Loucy (cell line): ENCODE measurements around the gene CBLN3.

Experiments used
- H2AFZ ChIP-seq: fragments of 200-600 bp; sonication (generic); 2 replicates; pipeline ENCODE4 v1.6.0; 2016; ENCODE audit warnings: antibody characterized with exemption, mild to moderate bottlenecking, low read length, moderate library complexity
- H3F3A ChIP-seq: fragments of 200-600 bp; 2 replicates; pipeline ENCODE4 v1.6.0; 2016; ENCODE audit warnings: antibody characterized with exemption, low read depth, mild to moderate bottlenecking
- H3K27me3 ChIP-seq: fragments of 200-600 bp; sonication (generic); 2 replicates; pipeline ENCODE4 v1.6.1; 2014; ENCODE audit warnings: low read length, mild to moderate bottlenecking; ENCODE audit not compliant: insufficient read depth, poor library complexity, severe bottlenecking
- H3K36me3 ChIP-seq: fragments of 200-600 bp; sonication (generic); 2 replicates; pipeline ENCODE4 v1.6.1; 2016; ENCODE audit warnings: low read length; ENCODE audit not compliant: insufficient read depth
- H3K4me1 ChIP-seq: fragments of 200-600 bp; sonication (generic); 2 replicates; pipeline ENCODE4 v1.5.1; 2014; ENCODE audit warnings: low read length, mild to moderate bottlenecking; ENCODE audit not compliant: insufficient read depth, poor library complexity, severe bottlenecking
- H3K4me2 ChIP-seq: fragments of 200-600 bp; sonication (generic); 2 replicates; pipeline ENCODE4 v1.6.0; 2014; ENCODE audit warnings: antibody characterized with exemption, low read length, low read depth, mild to moderate bottlenecking; ENCODE audit not compliant: poor library complexity, severe bottlenecking
- H3K4me3 ChIP-seq: fragments of 200-600 bp; sonication (generic); 2 replicates; pipeline ENCODE4 v1.5.1; 2014; ENCODE audit warnings: low read length, mild to moderate bottlenecking, mixed read lengths; ENCODE audit not compliant: poor library complexity, severe bottlenecking
- H3K79me2 ChIP-seq: fragments of 200-600 bp; sonication (generic); 2 replicates; pipeline ENCODE4 v1.6.1; 2014; ENCODE audit warnings: low read length; ENCODE audit not compliant: insufficient read depth
- H3K9ac ChIP-seq: fragments of 200-600 bp; sonication (generic); 2 replicates; pipeline ENCODE4 v1.6.0; 2014; ENCODE audit warnings: mild to moderate bottlenecking, low read depth, low read length, moderate library complexity; ENCODE audit not compliant: poor library complexity, severe bottlenecking
- H3K9me2 ChIP-seq: fragments of 200-600 bp; sonication (generic); replicated peaks from 2 replicates; pipeline ENCODE4 v1.6.1; 2016; ENCODE audit warnings: low read depth, low read length, mixed read lengths
- H3K9me3 ChIP-seq: fragments of 200-600 bp; sonication (generic); 2 replicates; pipeline ENCODE4 v1.6.1; 2014; ENCODE audit warnings: mild to moderate bottlenecking, antibody characterized with exemption, low read length, low read depth; ENCODE audit not compliant: insufficient read depth
- H4K20me1 ChIP-seq: fragments of 200-600 bp; sonication (generic); 2 replicates; pipeline ENCODE4 v1.6.0; 2014; ENCODE audit warnings: antibody characterized with exemption, low read length, mild to moderate bottlenecking; ENCODE audit not compliant: insufficient read depth, poor library complexity, severe bottlenecking
- EZH2phosphoT487 ChIP-seq: fragments of 200-600 bp; IDR thresholded peaks from 2 replicates; pipeline ENCODE4 v1.6.1; 2018; ENCODE audit warnings: antibody characterized with exemption, mild to moderate bottlenecking, moderate library complexity, borderline replicate concordance
- TF ChIP-seq, protein P1 (sequence below): fragments of 200-600 bp; sonication (generic); conservative IDR thresholded peaks from 2 replicates; pipeline ENCODE4 v1.5.1; 2014; ENCODE audit warnings: mild to moderate bottlenecking, antibody characterized with exemption, low read length

The CBLN3 gene

DNA sequence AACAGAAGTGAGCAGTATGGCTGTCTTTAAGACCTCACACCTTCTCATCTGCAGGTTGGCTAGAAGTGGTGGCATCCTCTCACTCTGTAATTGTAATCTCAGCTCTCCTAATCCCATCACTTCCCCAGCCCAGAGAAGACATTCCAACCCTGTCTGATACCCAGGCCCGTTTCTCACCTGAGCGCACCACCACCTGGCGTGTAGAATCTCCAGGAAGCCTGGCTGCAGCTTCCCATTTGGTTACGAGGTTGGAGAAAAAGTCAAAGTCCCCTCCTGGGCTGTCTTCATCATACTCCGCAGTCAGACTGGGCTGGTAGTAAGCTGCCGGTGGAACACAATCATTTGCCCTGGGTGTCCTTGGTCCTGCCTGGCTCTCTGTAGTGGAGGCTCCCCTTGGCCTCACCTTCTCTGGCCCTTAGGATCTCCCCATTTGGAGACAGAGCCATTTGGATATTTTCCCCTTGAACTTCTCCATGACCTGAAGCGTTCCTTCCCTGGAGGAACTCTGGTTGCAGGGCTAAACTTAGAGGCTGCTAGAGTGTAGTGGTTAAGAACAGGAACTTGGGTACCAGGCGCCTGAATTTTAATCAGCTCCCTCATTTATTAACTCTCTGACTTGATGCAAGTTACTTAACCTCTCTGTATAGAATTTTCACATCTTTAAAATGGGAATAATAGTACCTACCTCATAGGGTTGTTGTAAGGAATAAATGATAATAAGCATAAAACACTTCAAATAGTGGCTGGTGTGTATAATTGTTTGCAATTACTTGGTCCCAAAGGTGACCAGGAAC is 11.3 kb upstream of the CBLN3 start:
- Histone ChIP-seq H3K36me3 (peaks cover 8% of the 10 kb centered on the region; the same call in 1 of the 2 replicates), H3K4me3 (peak overlapping the region; percentile 91), H3K9ac (peak overlapping the region; percentile 96), H3K27me3 (no peaks in the 10 kb centered on the region), H2AFZ (no peak overlapping the region), H3K79me2 (peaks cover 45% of the 10 kb centered on the region), H3K9me3 (no peaks in the 10 kb centered on the region), H3F3A (0 out of 2 replicates have a peak, but pooled peaks cover 4% of the 10 kb centered on the region), H3K4me2 (peak overlapping the region; percentile 97), H3K4me1 (peaks cover 58% of the 10 kb centered on the region), H3K9me2 (no peaks in the 10 kb centered on the region), H4K20me1 (peaks cover 8% of the 10 kb centered on the region)
- TF ChIP-seq, protein P1, sequence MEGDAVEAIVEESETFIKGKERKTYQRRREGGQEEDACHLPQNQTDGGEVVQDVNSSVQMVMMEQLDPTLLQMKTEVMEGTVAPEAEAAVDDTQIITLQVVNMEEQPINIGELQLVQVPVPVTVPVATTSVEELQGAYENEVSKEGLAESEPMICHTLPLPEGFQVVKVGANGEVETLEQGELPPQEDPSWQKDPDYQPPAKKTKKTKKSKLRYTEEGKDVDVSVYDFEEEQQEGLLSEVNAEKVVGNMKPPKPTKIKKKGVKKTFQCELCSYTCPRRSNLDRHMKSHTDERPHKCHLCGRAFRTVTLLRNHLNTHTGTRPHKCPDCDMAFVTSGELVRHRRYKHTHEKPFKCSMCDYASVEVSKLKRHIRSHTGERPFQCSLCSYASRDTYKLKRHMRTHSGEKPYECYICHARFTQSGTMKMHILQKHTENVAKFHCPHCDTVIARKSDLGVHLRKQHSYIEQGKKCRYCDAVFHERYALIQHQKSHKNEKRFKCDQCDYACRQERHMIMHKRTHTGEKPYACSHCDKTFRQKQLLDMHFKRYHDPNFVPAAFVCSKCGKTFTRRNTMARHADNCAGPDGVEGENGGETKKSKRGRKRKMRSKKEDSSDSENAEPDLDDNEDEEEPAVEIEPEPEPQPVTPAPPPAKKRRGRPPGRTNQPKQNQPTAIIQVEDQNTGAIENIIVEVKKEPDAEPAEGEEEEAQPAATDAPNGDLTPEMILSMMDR: no peak
- no peak for TF ChIP-seq EZH2phosphoT487

DNA sequence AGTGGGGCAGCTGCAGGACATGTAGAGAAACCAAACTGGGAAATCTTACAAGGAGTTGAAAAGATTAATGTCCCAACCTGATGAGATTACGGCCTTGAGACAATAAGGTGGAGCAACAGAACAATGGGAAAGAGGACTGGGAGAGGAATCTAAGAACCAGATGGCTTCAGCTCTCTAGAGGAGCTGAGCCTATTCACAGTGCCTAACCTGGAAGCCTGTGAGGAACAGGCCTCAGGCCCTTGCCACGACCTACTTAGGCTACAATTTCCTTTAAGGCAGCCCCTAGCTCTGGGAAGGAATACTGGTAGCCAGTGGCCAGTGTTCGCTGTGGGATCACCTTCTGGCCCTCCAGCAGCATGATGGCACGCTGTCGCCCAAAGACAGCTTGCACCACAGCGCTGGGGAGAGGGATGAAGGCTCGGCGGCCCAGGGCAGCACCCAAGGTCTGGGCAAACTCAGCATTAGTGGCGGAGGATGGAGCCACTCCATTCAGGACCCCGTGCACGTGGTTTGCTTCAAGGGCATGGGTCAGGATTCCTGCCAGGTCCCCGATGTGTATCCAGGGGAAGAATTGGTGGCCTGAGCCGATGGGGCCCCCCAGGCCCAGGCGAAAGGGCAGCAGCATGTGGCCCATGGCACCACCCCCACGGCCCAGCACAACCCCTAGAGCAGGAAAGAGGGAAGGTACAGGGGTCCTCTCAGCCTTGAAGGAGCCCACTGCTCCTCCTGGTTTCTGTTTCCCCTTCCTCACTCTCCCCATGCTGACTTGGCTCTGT is 10.6 kb upstream of the CBLN3 start:
- no peak for TF ChIP-seq EZH2phosphoT487
- TF ChIP-seq, protein P1: no peak
- Histone ChIP-seq H3K4me1 (peaks cover 65% of the 10 kb centered on the region), H3K4me2 (peak overlapping the region; percentile 97), H3K36me3 (peaks cover 8% of the 10 kb centered on the region; the same call in 1 of the 2 replicates), H2AFZ (no peak overlapping the region), H3K4me3 (peak overlapping the region; percentile 91), H3K9me3 (no peaks in the 10 kb centered on the region), H3K9me2 (no peaks in the 10 kb centered on the region), H3F3A (0 out of 2 replicates have a peak, but pooled peaks cover 5% of the 10 kb centered on the region), H3K79me2 (peaks cover 45% of the 10 kb centered on the region), H4K20me1 (peaks cover 8% of the 10 kb centered on the region), H3K27me3 (no peaks in the 10 kb centered on the region), H3K9ac (peak overlapping the region; percentile 96)

DNA sequence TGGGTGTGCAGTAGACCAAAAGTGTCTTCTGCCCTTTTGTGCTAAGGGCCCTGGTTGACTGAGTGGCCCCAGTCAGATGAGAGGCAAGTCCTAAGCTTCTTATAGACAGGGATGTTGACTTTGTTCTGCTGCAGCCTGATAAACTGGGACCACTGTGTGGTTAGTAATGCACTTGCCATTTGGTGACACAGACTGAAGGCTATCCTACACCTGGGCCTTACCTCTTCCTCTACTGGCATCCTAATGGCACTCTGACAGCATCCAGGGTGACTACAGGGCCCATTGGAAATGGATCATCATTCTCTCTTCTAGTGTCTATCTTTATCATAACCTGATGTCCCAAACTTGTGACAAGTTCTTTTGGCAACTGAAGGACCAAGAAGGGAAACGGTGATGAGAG is 9.8 kb upstream of the CBLN3 start:
- Histone ChIP-seq H3K4me1 (peaks cover 65% of the 10 kb centered on the region), H3F3A (0 out of 2 replicates have a peak, but pooled peaks cover 5% of the 10 kb centered on the region), H3K9me3 (no peaks in the 10 kb centered on the region), H4K20me1 (peaks cover 8% of the 10 kb centered on the region), H3K9me2 (no peaks in the 10 kb centered on the region), H2AFZ (no peak overlapping the region), H3K4me2 (no peak overlapping the region), H3K9ac (no peak overlapping the region), H3K4me3 (no peak overlapping the region), H3K79me2 (peaks cover 45% of the 10 kb centered on the region), H3K36me3 (peaks cover 8% of the 10 kb centered on the region; the same call in 1 of the 2 replicates), H3K27me3 (no peaks in the 10 kb centered on the region)
- no peak for TF ChIP-seq EZH2phosphoT487
- TF ChIP-seq, protein P1: no peak
